HG03066 (cell line): Measurements from ENCODE around the gene CFB.
"Not testable (repeated sequence)": the region's sequence is repeated elsewhere in the genome, so short reads cannot be mapped to it uniquely, and the experiment has no call there.

Source experiments
- ATAC-seq: cut with Tn5 transposase; IDR thresholded peaks from one replicate; pipeline ENCODE4 v1.9.1; 2021; ENCODE audit warnings: low read depth; ENCODE audit not compliant: unreplicated experiment

The CFB gene

GRCh38 chr6:31969712-31970603, 24.1 kb downstream of the CFB start:
- no peak for ATAC-seq

DNA sequence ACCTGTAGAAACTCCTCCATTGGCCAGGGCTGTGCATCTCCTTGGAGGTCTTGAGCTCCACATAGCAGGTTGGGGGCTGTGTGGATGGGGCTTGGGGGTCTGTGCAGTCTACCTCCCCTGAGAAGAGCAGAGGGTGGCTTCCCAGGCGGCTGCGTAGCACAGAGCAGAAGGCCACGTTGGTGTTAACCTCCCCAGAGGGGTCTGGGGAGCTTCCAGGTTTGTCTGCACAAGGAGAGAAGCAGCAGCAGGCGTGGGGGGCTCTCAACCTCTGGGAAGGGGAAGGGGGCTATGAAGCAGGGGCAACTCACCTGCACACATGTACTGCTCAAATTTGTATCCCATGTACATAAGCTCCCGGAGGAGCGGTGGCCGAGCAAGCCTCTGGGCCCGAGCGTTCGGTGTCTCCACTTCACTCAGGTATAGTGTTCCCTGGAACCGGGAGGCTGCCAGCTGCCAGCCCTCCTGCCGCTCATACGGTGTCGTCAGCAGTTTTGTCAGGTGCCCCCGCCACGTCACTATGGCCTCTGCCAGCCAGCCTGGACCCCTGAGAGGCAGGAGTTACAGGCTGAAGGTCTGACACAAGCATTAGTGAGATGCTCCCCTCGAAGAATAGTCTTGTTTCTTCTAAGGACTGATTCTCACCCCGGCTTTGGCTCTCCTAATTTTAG, 24.8 kb downstream of the CFB start:
- ATAC-seq, result no peak

GRCh38 chr6:31971279-31971992, 25.5 kb downstream of the CFB start:
- ATAC-seq, result no peak

DNA sequence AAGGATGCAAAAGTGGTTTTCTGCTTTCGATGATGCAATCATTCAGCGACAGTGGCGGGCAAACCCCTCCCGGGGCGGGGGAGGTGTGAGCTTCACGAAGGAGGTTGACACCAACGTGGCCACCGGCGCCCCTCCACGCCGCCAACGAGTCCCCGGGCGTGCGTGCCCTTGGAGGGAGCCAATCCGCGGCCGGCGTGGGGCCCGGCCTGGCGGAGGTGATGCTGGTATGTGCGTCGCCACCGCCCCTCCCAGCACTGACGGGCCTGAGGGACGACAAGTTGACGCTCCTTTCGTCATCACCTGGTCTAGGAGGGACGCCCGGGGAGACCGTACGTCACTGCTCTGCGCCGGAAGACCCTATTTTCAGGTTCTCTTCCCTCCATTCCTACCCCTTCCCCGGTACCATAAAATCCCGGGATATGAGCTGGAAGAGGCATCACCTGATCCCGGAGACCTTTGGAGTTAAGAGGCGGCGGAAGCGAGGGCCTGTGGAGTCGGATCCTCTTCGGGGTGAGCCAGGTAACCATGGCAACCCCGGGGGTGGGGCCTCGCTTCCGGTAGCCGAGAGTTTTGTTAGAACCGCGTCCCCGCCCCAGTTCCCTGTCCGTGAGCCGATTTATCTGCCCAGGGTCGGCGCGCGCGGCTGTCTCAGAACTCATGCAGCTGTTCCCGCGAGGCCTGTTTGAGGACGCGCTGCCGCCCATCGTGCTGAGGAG, 26.3 kb downstream of the CFB start, which contains the start of gene DXO:
TSS of gene DXO (minus strand) at position 146 of the 716 bp plus-strand sequence. CDS start 463 bp downstream, outside the sequence.
- ATAC-seq, result peak; percentile 87

GRCh38 chr6:31972709-31973350, 26.9 kb downstream of the CFB start:
- no peak for ATAC-seq

GRCh38 chr6:31976065-31976464, 30.2 kb downstream of the CFB start:
- not testable (repeated sequence) for ATAC-seq

GRCh38 chr6:31977816-31978431, 32.0 kb downstream of the CFB start:
- no peak for ATAC-seq

DNA sequence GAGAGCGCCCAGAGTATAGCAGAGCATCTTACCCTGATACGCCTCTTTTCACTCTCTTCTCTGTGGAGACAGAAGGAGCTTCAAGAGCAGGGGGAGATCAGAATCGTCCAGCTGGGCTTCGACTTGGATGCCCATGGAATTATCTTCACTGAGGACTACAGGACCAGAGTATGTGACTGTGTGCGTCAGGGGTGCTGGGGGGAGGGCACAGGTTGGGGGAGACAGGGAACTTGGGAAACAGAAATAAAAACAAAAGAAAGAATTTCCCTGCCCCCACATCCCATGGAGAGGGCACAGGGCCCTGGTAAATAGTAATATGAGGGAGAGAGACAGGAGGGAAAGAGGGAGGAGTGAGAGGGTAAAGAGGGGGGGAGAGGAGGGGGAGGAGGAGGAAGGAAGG, 32.9 kb downstream of the CFB start:
- ATAC-seq, result no peak

DNA sequence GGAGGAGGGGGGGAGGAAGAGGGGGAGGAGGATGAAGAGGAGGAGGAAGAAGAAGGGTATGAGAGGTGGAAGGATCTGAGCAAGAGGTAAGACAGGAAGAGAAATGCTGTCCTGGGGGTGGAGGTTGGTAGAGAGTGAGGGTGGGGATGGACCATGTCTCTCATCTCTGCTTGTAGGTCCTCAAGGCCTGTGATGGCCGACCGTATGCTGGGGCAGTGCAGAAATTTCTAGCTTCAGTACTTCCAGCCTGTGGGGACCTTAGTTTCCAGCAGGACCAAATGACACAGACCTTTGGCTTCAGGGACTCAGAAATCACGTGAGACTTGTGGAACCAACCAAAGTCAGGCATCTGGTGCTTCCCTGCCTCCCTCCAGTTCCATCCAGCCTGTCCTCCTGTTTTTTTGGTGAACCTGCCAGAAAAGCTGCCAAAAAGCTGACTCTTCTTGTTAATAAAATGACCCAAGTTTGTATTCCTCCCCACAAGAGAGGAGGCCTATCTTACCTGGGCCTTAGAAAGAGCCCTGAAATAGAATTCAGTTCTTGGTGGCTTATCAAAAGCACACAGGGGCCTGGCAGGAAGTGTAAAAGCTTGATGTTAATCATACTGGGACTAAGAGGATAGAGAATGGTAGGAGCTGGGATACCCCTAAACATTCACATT, 33.5 kb downstream of the CFB start:
- ATAC-seq, result no peak

GRCh38 chr6:31980195-31980876, 34.4 kb downstream of the CFB start:
- ATAC-seq, result not testable (repeated sequence)

GRCh38 chr6:31980998-31981397, 35.1 kb downstream of the CFB start:
- not testable (repeated sequence) for ATAC-seq

- not testable (repeated sequence) for ATAC-seq
Observed at GRCh38 chr6:31981744-31982143, 35.8 kb downstream of the CFB start, which contains the start of gene C4A. Gene C4A, plus strand, starts transcription at chr6:31982057. Its CDS starts 51 bp downstream, at chr6:31982108.

- not testable (repeated sequence) for ATAC-seq
Observed at GRCh38 chr6:31989363-31989762, 43.5 kb downstream of the CFB start.

DNA sequence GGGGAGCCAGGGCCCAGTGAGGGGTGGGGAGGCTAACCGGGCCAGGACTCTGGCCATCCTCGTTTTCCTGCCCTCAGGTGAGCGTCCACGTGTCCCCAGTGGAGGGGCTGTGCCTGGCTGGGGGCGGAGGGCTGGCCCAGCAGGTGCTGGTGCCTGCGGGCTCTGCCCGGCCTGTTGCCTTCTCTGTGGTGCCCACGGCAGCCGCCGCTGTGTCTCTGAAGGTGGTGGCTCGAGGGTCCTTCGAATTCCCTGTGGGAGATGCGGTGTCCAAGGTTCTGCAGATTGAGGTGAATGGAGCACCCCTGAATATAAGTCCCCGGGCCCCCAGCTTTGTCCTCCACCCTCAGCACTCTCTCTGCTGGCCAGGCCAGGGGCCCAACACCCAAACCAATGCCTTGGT, 48.5 kb downstream of the CFB start:
- not testable (repeated sequence) for ATAC-seq

DNA sequence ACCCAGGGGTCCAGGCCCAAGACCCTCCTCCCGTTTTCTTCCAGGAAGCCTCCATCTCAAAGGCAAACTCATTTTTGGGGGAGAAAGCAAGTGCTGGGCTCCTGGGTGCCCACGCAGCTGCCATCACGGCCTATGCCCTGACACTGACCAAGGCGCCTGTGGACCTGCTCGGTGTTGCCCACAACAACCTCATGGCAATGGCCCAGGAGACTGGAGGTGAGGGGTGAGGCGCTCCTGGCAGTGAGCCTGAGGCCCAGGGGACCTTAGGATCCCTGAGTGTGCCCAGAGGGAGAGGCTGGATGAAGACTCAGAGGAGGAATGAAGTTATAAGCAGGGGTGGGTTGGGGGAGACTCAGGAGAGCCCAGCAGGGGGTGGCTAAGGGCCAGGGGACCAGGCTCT, 50.5 kb downstream of the CFB start:
- ATAC-seq, result not testable (repeated sequence)
